GM12874 (cell line): ENCODE measurements around the gene RPL39.

Experiments used
- TF ChIP-seq, protein P1 (sequence below): IDR thresholded peaks from 2 replicates; pipeline ENCODE4 v1.5.1; 2011; ENCODE audit warnings: low read depth, mild to moderate bottlenecking, control low read depth, low read length, moderate library complexity; ENCODE audit not compliant: insufficient read depth

The RPL39 gene

DNA sequence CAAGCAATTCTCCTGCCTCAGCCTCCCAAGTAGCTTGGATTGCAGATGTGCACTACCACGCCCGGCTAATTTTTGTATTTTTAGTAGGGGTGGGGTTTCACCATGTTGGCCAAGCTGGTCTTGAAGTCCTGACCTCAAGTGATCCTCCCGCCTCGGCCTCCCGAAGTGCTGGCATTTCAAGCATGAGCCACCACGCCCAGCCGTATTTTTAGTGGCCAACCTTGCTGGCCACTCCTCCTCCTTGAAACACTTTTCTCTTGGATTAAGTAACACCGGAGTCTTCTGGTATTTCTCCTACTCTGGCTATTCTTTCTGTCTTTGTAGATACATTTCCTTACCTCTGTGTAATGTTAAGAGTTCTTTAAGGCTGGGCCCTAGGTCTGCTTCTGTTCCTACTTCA lies 11.1 kb upstream of the RPL39 start:
- TF ChIP-seq, protein P1, sequence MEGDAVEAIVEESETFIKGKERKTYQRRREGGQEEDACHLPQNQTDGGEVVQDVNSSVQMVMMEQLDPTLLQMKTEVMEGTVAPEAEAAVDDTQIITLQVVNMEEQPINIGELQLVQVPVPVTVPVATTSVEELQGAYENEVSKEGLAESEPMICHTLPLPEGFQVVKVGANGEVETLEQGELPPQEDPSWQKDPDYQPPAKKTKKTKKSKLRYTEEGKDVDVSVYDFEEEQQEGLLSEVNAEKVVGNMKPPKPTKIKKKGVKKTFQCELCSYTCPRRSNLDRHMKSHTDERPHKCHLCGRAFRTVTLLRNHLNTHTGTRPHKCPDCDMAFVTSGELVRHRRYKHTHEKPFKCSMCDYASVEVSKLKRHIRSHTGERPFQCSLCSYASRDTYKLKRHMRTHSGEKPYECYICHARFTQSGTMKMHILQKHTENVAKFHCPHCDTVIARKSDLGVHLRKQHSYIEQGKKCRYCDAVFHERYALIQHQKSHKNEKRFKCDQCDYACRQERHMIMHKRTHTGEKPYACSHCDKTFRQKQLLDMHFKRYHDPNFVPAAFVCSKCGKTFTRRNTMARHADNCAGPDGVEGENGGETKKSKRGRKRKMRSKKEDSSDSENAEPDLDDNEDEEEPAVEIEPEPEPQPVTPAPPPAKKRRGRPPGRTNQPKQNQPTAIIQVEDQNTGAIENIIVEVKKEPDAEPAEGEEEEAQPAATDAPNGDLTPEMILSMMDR, result no peak

DNA sequence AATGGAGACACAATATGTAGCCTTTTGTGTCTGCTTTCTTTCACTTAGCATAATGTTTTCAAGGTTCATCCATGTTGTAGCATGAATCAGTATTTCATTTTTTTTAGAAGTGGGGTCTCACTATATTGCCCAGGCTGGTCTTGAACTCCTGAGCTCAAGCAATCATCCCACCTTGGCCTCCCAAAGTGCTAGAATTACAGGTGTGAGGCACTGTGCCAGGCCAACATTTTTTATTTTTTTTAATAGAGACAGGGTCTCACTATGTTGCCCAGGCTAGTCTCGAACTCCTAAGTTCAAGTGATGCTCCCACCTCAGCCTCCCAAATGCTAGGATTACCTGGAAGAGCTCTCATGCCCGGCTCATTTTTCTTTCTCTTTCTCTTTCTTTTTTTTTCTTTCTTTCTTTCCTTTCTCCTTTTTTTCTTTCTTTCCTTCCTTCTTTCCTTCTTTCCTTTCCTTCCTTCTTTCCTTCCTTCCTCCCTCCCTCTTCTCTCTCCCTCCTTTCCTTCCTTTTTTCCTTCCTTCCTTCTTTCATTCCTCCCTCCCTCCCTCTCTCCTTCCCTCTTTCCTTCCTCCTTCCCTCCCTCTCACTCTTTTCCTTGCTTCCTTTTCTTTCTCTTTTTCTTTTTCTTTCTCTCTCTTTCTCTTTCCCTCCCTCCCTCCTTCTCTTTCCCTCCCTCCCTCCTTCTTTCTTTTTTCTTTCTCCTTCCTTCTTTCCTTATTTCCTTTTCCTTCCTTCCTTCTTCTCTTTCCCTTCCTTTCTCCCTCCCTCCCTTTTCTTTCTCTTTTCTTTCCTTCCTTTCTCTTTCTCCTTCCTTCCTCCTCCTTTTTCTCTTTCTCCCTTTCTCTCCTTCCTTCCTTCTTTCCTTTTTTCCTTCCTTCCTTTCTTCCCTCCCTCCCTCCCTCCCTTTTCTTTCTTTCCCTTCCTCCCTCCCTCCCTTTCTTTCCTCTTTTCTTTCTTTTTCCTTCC lies 10.1 kb upstream of the RPL39 start:
- TF ChIP-seq, protein P1, result no peak

DNA sequence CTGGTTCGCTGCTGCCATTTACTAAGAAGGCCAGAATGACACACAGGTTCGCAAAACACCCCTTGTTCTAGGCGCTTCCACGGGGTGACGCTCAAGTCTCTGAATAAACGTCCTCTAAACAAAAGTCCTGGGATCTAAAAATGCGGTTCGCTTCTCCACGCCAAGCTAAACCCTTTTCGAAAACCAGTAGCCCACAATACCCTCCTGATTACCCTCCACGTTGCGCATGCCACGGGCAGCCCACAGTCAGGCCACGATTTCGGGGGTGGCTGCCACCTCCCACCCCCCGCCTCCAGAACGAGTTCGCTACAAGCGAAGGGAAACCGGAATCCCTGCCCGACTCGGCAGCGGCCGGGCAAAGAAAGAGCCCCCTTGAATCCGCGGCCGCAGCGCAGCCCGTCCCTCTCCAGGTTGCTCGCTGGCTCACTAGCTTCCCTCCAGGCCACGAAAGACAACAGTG lies 423 bp downstream of the RPL39 start:
- TF ChIP-seq, protein P1, result 0 out of 2 replicates have a peak, but pooled peaks have one; percentile 15

DNA sequence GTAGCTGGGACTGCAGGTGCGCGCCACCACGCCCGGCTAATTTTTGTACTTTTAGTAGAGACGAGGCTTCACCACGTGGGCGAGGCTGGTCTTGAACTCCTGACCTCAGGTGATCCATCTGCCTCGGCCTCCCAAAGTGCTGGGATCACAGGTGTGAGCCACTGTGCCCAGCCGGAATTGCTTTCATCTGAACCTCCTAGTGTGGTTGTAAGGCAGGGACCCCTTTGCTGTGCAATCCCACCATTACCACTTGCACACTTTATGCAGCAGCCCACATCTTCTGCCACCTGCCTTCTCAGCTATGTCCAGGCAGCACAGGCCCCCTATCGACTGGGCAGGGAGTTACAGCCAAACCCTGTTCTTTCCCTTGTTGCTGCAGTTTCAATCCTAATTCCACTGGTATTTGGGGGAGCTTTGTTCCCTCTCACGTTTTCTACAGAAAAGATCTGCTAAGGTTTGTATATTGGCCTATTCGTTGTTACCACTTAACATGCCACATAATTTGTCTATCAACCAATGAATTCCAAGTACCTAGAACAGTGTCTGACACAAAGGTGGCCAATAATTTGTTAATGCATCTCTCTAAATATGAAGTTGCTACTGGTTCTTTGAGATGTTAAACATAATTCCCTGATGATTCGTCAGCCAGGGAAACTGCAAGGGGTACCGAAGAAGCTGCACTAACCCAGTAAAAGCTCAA lies 6.5 kb downstream of the RPL39 start:
- TF ChIP-seq, protein P1, result peak; percentile 70

DNA sequence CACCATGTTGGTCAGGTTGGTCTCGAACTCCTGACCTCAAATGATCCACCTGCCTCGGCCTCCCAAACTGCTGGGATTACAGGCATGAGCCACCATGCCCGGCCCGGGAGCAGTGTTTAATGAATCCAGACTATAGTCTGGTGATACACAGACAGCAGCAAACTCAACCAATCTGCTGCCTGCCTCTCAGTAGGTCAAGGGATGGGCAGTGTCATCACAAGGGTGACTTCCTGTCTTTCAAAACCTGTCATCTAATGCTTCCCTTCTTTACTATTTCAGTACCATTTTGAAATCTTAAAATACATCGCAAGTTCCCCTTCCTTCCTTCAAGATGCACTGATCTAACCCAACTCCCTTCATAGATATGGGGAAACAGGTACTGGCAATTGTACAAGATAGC lies 8.4 kb downstream of the RPL39 start:
- TF ChIP-seq, protein P1, result no peak

DNA sequence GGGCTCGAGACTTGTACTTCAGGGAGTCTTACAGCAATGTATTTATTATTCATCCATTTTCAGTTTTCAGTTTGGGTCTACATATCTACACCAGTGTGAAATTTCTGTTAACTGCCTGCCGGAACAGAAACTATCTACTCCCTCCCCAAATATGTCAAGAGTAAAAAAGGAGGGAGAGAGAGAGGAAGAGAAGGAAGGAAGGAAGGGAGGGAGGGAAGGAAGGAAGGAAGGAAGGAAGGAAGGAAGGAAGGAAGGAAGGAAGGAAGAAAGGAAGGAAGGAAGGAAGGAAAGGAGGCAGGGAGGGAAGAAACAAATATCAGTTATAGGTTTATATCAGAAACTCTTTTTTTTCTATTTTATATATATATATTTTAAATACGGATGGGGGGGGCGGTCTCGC lies 12.6 kb downstream of the RPL39 start:
- TF ChIP-seq, protein P1, result no peak

DNA sequence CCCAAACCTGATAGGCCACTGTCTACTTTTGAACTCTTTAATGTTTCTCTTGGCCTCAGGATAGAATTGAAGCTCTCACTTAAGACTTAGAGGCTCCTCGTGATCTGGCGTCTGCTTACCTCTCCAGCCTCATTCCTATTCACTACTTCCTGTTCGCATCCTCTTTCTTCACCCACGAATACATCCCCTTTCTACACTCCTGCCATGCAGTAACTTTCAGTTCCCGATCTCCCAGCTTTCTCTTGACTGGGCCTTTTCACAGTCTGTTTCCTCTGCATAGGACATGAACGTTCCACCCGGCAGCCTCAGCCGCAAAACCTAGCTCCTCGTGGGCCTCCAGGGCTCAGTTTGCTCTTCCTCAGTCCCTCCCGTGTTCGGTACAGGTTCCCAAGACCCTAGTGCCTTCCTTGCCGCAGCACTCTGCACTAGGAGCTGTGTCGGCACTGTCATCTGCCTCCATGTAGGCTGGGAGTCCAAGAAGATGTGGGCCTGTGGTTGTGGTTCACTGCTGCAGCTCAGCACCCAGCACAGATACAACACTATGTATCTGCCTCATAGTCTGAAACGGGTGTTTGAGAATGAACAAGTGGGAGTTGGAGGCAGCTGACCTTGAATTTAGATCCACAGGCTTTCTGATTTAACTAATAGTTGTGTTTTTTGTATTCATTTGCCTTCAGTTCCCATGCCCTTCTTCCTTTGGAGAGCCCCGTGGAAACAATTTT lies 15.8 kb downstream of the RPL39 start:
- TF ChIP-seq, protein P1, result no peak
